ENCODE measurements around the gene FITM1. TPM values are rescaled to one million over a fixed set of nuclear protein-coding genes. Genes with fewer than 3 reads are reported as not detected.

The FITM1 gene
- total RNA-seq, 1 experiment from 2014 or later = not detected

- DNase-seq (ENCODE audit: low read depth in 1 of 2, low spot score in 2 of 2) = peak; percentile 93 to 98
- Histone ChIP-seq H3K36me3 (peaks cover 75% of the 10 kb centered on the region), H3K27ac (peak within 1 kb of the TSS; percentile 53), H3K9me3 (replicated peaks) (no peaks in the 10 kb centered on the region), H3K4me3 (peak within 1 kb of the TSS; percentile 86), H3K27me3 (replicated peaks) (no peaks in the 10 kb centered on the region), H3K4me1 (replicated peaks) (peaks cover 30% of the 10 kb centered on the region)
These were observed 16.1 kb downstream of the FITM1 start, which contains the start of gene PSME2 for GRCh38 chr14:24146453-24146977. Gene PSME2, minus strand, starts transcription at chr14:24146610. Its CDS starts 29 bp downstream, at chr14:24146581.

- H3K9me3 ChIP-seq (replicated peaks) = no peaks in the 10 kb centered on the region
- peak within 1 kb of the TSS; percentile 53 for H3K27ac ChIP-seq
- peak within 1 kb of the TSS; percentile 86 for H3K4me3 ChIP-seq
- H3K4me1 ChIP-seq (replicated peaks) = peaks cover 25% of the 10 kb centered on the region
- no peaks in the 10 kb centered on the region for H3K27me3 ChIP-seq (replicated peaks)
- DNase-seq (ENCODE audit: low read depth in 1 of 2, low spot score in 2 of 2) = peak; percentile 96 to 98
- peaks cover 77% of the 10 kb centered on the region for H3K36me3 ChIP-seq
These were observed 16.7 kb downstream of the FITM1 start, which contains the start of gene RNF31 for GRCh38 chr14:24146978-24147760. Gene RNF31, plus strand, starts transcription at chr14:24147498. Its CDS starts 201 bp downstream, at chr14:24147699.

- Histone ChIP-seq H3K4me1 (replicated peaks) (peaks cover 23% of the 10 kb centered on the region), H3K27ac (no peak overlapping the region), H3K9me3 (replicated peaks) (no peaks in the 10 kb centered on the region), H3K36me3 (peaks cover 79% of the 10 kb centered on the region), H3K4me3 (peak overlapping the region; percentile 86), H3K27me3 (replicated peaks) (no peaks in the 10 kb centered on the region)
- no peak for DNase-seq (ENCODE audit: low read depth in 1 of 2, low spot score in 2 of 2)
These were observed 17.4 kb downstream of the FITM1 start for GRCh38 chr14:24147761-24148428.

- peaks cover 19% of the 10 kb centered on the region for H3K4me1 ChIP-seq (replicated peaks)
- no peak overlapping the region for H3K4me3 ChIP-seq
- no peak for DNase-seq (ENCODE audit: low read depth in 1 of 2, low spot score in 2 of 2)
- no peaks in the 10 kb centered on the region for H3K27me3 ChIP-seq (replicated peaks)
- no peak overlapping the region for H3K27ac ChIP-seq
- peaks cover 66% of the 10 kb centered on the region for H3K36me3 ChIP-seq
- no peaks in the 10 kb centered on the region for H3K9me3 ChIP-seq (replicated peaks)
These were observed 19.0 kb downstream of the FITM1 start for GRCh38 chr14:24149302-24149969.

- no peaks in the 10 kb centered on the region for H3K27me3 ChIP-seq (replicated peaks)
- H3K4me1 ChIP-seq (replicated peaks) = peaks cover 18% of the 10 kb centered on the region
- H3K36me3 ChIP-seq = peaks cover 66% of the 10 kb centered on the region
- H3K27ac ChIP-seq = no peak overlapping the region
- no peak for DNase-seq (ENCODE audit: low read depth in 1 of 2, low spot score in 2 of 2)
- no peaks in the 10 kb centered on the region for H3K9me3 ChIP-seq (replicated peaks)
- no peak overlapping the region for H3K4me3 ChIP-seq
These were observed 19.6 kb downstream of the FITM1 start for GRCh38 chr14:24150061-24150460.

GRCh38 chr14:24150567-24150966, 20.1 kb downstream of the FITM1 start:
- Histone ChIP-seq H3K9me3 (replicated peaks) (no peaks in the 10 kb centered on the region), H3K36me3 (peaks cover 68% of the 10 kb centered on the region), H3K27me3 (replicated peaks) (no peaks in the 10 kb centered on the region), H3K4me1 (replicated peaks) (peaks cover 13% of the 10 kb centered on the region), H3K4me3 (no peak overlapping the region), H3K27ac (no peak overlapping the region)
- DNase-seq (ENCODE audit: low read depth in 1 of 2, low spot score in 2 of 2) = no peak

GRCh38 chr14:24150993-24151392, 20.5 kb downstream of the FITM1 start:
- Histone ChIP-seq H3K36me3 (peaks cover 72% of the 10 kb centered on the region), H3K9me3 (replicated peaks) (no peaks in the 10 kb centered on the region), H3K4me1 (replicated peaks) (peaks cover 9% of the 10 kb centered on the region), H3K4me3 (no peak overlapping the region), H3K27ac (no peak overlapping the region), H3K27me3 (replicated peaks) (no peaks in the 10 kb centered on the region)
- DNase-seq (ENCODE audit: low read depth in 1 of 2, low spot score in 2 of 2) = no peak

GRCh38 chr14:24151404-24152080, 21.1 kb downstream of the FITM1 start:
- no peak for DNase-seq (ENCODE audit: low read depth in 1 of 2, low spot score in 2 of 2)
- H3K9me3 ChIP-seq (replicated peaks) = no peaks in the 10 kb centered on the region
- peaks cover 76% of the 10 kb centered on the region for H3K36me3 ChIP-seq
- peaks cover 9% of the 10 kb centered on the region for H3K4me1 ChIP-seq (replicated peaks)
- no peaks in the 10 kb centered on the region for H3K27me3 ChIP-seq (replicated peaks)
- H3K4me3 ChIP-seq = no peak overlapping the region
- no peak overlapping the region for H3K27ac ChIP-seq

GRCh38 chr14:24155100-24155499, 24.6 kb downstream of the FITM1 start:
- Histone ChIP-seq H3K4me3 (no peak overlapping the region), H3K27ac (no peak overlapping the region), H3K36me3 (peaks cover 74% of the 10 kb centered on the region), H3K27me3 (replicated peaks) (no peaks in the 10 kb centered on the region), H3K9me3 (replicated peaks) (no peaks in the 10 kb centered on the region), H3K4me1 (replicated peaks) (no peaks in the 10 kb centered on the region)
- DNase-seq (ENCODE audit: low read depth in 1 of 2, low spot score in 2 of 2) = no peak

GRCh38 chr14:24156840-24157239, 26.4 kb downstream of the FITM1 start:
- Histone ChIP-seq H3K27me3 (replicated peaks) (no peaks in the 10 kb centered on the region), H3K4me3 (no peak overlapping the region), H3K4me1 (replicated peaks) (peaks cover 13% of the 10 kb centered on the region), H3K36me3 (peaks cover 69% of the 10 kb centered on the region), H3K27ac (no peak overlapping the region), H3K9me3 (replicated peaks) (no peaks in the 10 kb centered on the region)
- DNase-seq (ENCODE audit: low read depth in 1 of 2, low spot score in 2 of 2) = no peak

GRCh38 chr14:24157331-24157730, 26.9 kb downstream of the FITM1 start:
- Histone ChIP-seq H3K27ac (no peak overlapping the region), H3K36me3 (peaks cover 69% of the 10 kb centered on the region), H3K4me1 (replicated peaks) (peaks cover 18% of the 10 kb centered on the region), H3K27me3 (replicated peaks) (no peaks in the 10 kb centered on the region), H3K9me3 (replicated peaks) (no peaks in the 10 kb centered on the region), H3K4me3 (no peak overlapping the region)
- DNase-seq (ENCODE audit: low read depth in 1 of 2, low spot score in 2 of 2) = no peak

- Histone ChIP-seq H3K27ac (no peak overlapping the region), H3K4me1 (replicated peaks) (peaks cover 18% of the 10 kb centered on the region), H3K27me3 (replicated peaks) (no peaks in the 10 kb centered on the region), H3K36me3 (peaks cover 82% of the 10 kb centered on the region), H3K9me3 (replicated peaks) (no peaks in the 10 kb centered on the region), H3K4me3 (no peak overlapping the region)
- no peak for DNase-seq (ENCODE audit: low read depth in 1 of 2, low spot score in 2 of 2)
These were observed 29.5 kb downstream of the FITM1 start for GRCh38 chr14:24159777-24160498.

GRCh38 chr14:24160499-24160849, 30.0 kb downstream of the FITM1 start:
- H3K9me3 ChIP-seq (replicated peaks) = no peaks in the 10 kb centered on the region
- H3K36me3 ChIP-seq = peaks cover 82% of the 10 kb centered on the region
- no peak overlapping the region for H3K27ac ChIP-seq
- peaks cover 18% of the 10 kb centered on the region for H3K4me1 ChIP-seq (replicated peaks)
- H3K4me3 ChIP-seq = no peak overlapping the region; the same call in 1 of the 2 replicates
- no peaks in the 10 kb centered on the region for H3K27me3 ChIP-seq (replicated peaks)
- DNase-seq (ENCODE audit: low read depth in 1 of 2, low spot score in 2 of 2) = no peak

Data from SJSA1 (cell line).